ENCODE data around the gene MCTP1.

Gene MCTP1

GRCh38 chr5:94782383-94782782, 502.5 kb downstream of the MCTP1 start:
- Histone ChIP-seq H3K4me1 (ENCODE audit: control insufficient read depth, insufficient read depth, low read length) (no peaks in the 10 kb centered on the region), H3K27me3 (ENCODE audit: control insufficient read depth, insufficient read depth, low read length) (no peaks in the 10 kb centered on the region), H3K4me3 (ENCODE audit: low read length) (no peak overlapping the region), H3K9me3 (ENCODE audit: control insufficient read depth, insufficient read depth, low read length) (no peaks in the 10 kb centered on the region), H3K27ac (ENCODE audit: low read length) (no peak overlapping the region), H3K36me3 (ENCODE audit: control insufficient read depth, insufficient read depth, low read length) (no peaks in the 10 kb centered on the region)
- no CpG with 5 or more reads among the region's 3 CpGs for WGBS (ENCODE audit: insufficient coverage, insufficient read length)
- no peak for DNase-seq (ENCODE audit: low read depth, low spot score)

GRCh38 chr5:94779684-94780083, 505.2 kb downstream of the MCTP1 start:
- Histone ChIP-seq H3K27ac (ENCODE audit: low read length) (no peak overlapping the region), H3K9me3 (ENCODE audit: control insufficient read depth, insufficient read depth, low read length) (no peaks in the 10 kb centered on the region), H3K4me3 (ENCODE audit: low read length) (no peak overlapping the region), H3K36me3 (ENCODE audit: control insufficient read depth, insufficient read depth, low read length) (no peaks in the 10 kb centered on the region), H3K4me1 (ENCODE audit: control insufficient read depth, insufficient read depth, low read length) (no peaks in the 10 kb centered on the region), H3K27me3 (ENCODE audit: control insufficient read depth, insufficient read depth, low read length) (no peaks in the 10 kb centered on the region)
- no peak for DNase-seq (ENCODE audit: low read depth, low spot score)
- WGBS (ENCODE audit: insufficient coverage, insufficient read length): no CpG with 5 or more reads among the region's 1 CpG

- no peak for DNase-seq (ENCODE audit: low read depth, low spot score)
- no peaks in the 10 kb centered on the region for H3K27me3 ChIP-seq (ENCODE audit: control insufficient read depth, insufficient read depth, low read length)
- no peaks in the 10 kb centered on the region for H3K36me3 ChIP-seq (ENCODE audit: control insufficient read depth, insufficient read depth, low read length)
- no peak overlapping the region for H3K27ac ChIP-seq (ENCODE audit: low read length)
- no peaks in the 10 kb centered on the region for H3K4me1 ChIP-seq (ENCODE audit: control insufficient read depth, insufficient read depth, low read length)
- no peaks in the 10 kb centered on the region for H3K9me3 ChIP-seq (ENCODE audit: control insufficient read depth, insufficient read depth, low read length)
- no CpG with 5 or more reads among the region's 3 CpGs for WGBS (ENCODE audit: insufficient coverage, insufficient read length)
- no peak overlapping the region for H3K4me3 ChIP-seq (ENCODE audit: low read length)
Observed at GRCh38 chr5:94778732-94779131, 506.2 kb downstream of the MCTP1 start.

- DNase-seq (ENCODE audit: low read depth, low spot score): no peak
- no CpG with 5 or more reads among the region's 5 CpGs for WGBS (ENCODE audit: insufficient coverage, insufficient read length)
- no peak overlapping the region for H3K4me3 ChIP-seq (ENCODE audit: low read length)
- no peak overlapping the region for H3K27ac ChIP-seq (ENCODE audit: low read length)
- H3K27me3 ChIP-seq (ENCODE audit: control insufficient read depth, insufficient read depth, low read length): no peaks in the 10 kb centered on the region
- no peaks in the 10 kb centered on the region for H3K9me3 ChIP-seq (ENCODE audit: control insufficient read depth, insufficient read depth, low read length)
- no peaks in the 10 kb centered on the region for H3K4me1 ChIP-seq (ENCODE audit: control insufficient read depth, insufficient read depth, low read length)
- no peaks in the 10 kb centered on the region for H3K36me3 ChIP-seq (ENCODE audit: control insufficient read depth, insufficient read depth, low read length)
Observed at GRCh38 chr5:94778299-94778698, 506.6 kb downstream of the MCTP1 start.

GRCh38 chr5:94777056-94777880, 507.6 kb downstream of the MCTP1 start:
- Histone ChIP-seq H3K4me1 (ENCODE audit: control insufficient read depth, insufficient read depth, low read length) (no peaks in the 10 kb centered on the region), H3K27ac (ENCODE audit: low read length) (no peak overlapping the region), H3K36me3 (ENCODE audit: control insufficient read depth, insufficient read depth, low read length) (no peaks in the 10 kb centered on the region), H3K9me3 (ENCODE audit: control insufficient read depth, insufficient read depth, low read length) (no peaks in the 10 kb centered on the region), H3K27me3 (ENCODE audit: control insufficient read depth, insufficient read depth, low read length) (no peaks in the 10 kb centered on the region), H3K4me3 (ENCODE audit: low read length) (no peak overlapping the region)
- no CpG with 5 or more reads among the region's 5 CpGs for WGBS (ENCODE audit: insufficient coverage, insufficient read length)
- no peak for DNase-seq (ENCODE audit: low read depth, low spot score)

GRCh38 chr5:94776167-94776566, 508.7 kb downstream of the MCTP1 start:
- Histone ChIP-seq H3K4me3 (ENCODE audit: low read length) (no peak overlapping the region), H3K36me3 (ENCODE audit: control insufficient read depth, insufficient read depth, low read length) (no peaks in the 10 kb centered on the region), H3K9me3 (ENCODE audit: control insufficient read depth, insufficient read depth, low read length) (no peaks in the 10 kb centered on the region), H3K27me3 (ENCODE audit: control insufficient read depth, insufficient read depth, low read length) (no peaks in the 10 kb centered on the region), H3K27ac (ENCODE audit: low read length) (no peak overlapping the region), H3K4me1 (ENCODE audit: control insufficient read depth, insufficient read depth, low read length) (no peaks in the 10 kb centered on the region)
- no CpG with 5 or more reads among the region's 5 CpGs for WGBS (ENCODE audit: insufficient coverage, insufficient read length)
- DNase-seq (ENCODE audit: low read depth, low spot score): no peak

GRCh38 chr5:94775088-94775487, 509.8 kb downstream of the MCTP1 start:
- no peak overlapping the region for H3K27ac ChIP-seq (ENCODE audit: low read length)
- no CpG with 5 or more reads among the region's 2 CpGs for WGBS (ENCODE audit: insufficient coverage, insufficient read length)
- no peak overlapping the region for H3K4me3 ChIP-seq (ENCODE audit: low read length)
- H3K4me1 ChIP-seq (ENCODE audit: control insufficient read depth, insufficient read depth, low read length): no peaks in the 10 kb centered on the region
- H3K9me3 ChIP-seq (ENCODE audit: control insufficient read depth, insufficient read depth, low read length): no peaks in the 10 kb centered on the region
- H3K27me3 ChIP-seq (ENCODE audit: control insufficient read depth, insufficient read depth, low read length): no peaks in the 10 kb centered on the region
- no peak for DNase-seq (ENCODE audit: low read depth, low spot score)
- no peaks in the 10 kb centered on the region for H3K36me3 ChIP-seq (ENCODE audit: control insufficient read depth, insufficient read depth, low read length)

- no peak for DNase-seq (ENCODE audit: low read depth, low spot score)
- H3K9me3 ChIP-seq (ENCODE audit: control insufficient read depth, insufficient read depth, low read length): no peaks in the 10 kb centered on the region
- no peak overlapping the region for H3K27ac ChIP-seq (ENCODE audit: low read length)
- no CpG with 5 or more reads among the region's 2 CpGs for WGBS (ENCODE audit: insufficient coverage, insufficient read length)
- no peaks in the 10 kb centered on the region for H3K27me3 ChIP-seq (ENCODE audit: control insufficient read depth, insufficient read depth, low read length)
- no peaks in the 10 kb centered on the region for H3K4me1 ChIP-seq (ENCODE audit: control insufficient read depth, insufficient read depth, low read length)
- H3K4me3 ChIP-seq (ENCODE audit: low read length): no peak overlapping the region
- H3K36me3 ChIP-seq (ENCODE audit: control insufficient read depth, insufficient read depth, low read length): no peaks in the 10 kb centered on the region
Observed at GRCh38 chr5:94771742-94772141, 513.2 kb downstream of the MCTP1 start.

GRCh38 chr5:94769996-94770395, 514.9 kb downstream of the MCTP1 start:
- Histone ChIP-seq H3K27me3 (ENCODE audit: control insufficient read depth, insufficient read depth, low read length) (no peaks in the 10 kb centered on the region), H3K4me1 (ENCODE audit: control insufficient read depth, insufficient read depth, low read length) (no peaks in the 10 kb centered on the region), H3K27ac (ENCODE audit: low read length) (no peak overlapping the region), H3K4me3 (ENCODE audit: low read length) (no peak overlapping the region), H3K9me3 (ENCODE audit: control insufficient read depth, insufficient read depth, low read length) (no peaks in the 10 kb centered on the region), H3K36me3 (ENCODE audit: control insufficient read depth, insufficient read depth, low read length) (no peaks in the 10 kb centered on the region)
- no CpG with 5 or more reads among the region's 7 CpGs for WGBS (ENCODE audit: insufficient coverage, insufficient read length)
- no peak for DNase-seq (ENCODE audit: low read depth, low spot score)

- H3K4me3 ChIP-seq (ENCODE audit: low read length): no peak overlapping the region
- H3K36me3 ChIP-seq (ENCODE audit: control insufficient read depth, insufficient read depth, low read length): no peaks in the 10 kb centered on the region
- no peak overlapping the region for H3K27ac ChIP-seq (ENCODE audit: low read length)
- no CpG with 5 or more reads among the region's 4 CpGs for WGBS (ENCODE audit: insufficient coverage, insufficient read length)
- no peaks in the 10 kb centered on the region for H3K27me3 ChIP-seq (ENCODE audit: control insufficient read depth, insufficient read depth, low read length)
- no peaks in the 10 kb centered on the region for H3K4me1 ChIP-seq (ENCODE audit: control insufficient read depth, insufficient read depth, low read length)
- no peaks in the 10 kb centered on the region for H3K9me3 ChIP-seq (ENCODE audit: control insufficient read depth, insufficient read depth, low read length)
- no peak for DNase-seq (ENCODE audit: low read depth, low spot score)
Observed at GRCh38 chr5:94761786-94762185, 523.1 kb downstream of the MCTP1 start.

GRCh38 chr5:94761055-94761454, 523.8 kb downstream of the MCTP1 start:
- Histone ChIP-seq H3K27ac (ENCODE audit: low read length) (no peak overlapping the region), H3K9me3 (ENCODE audit: control insufficient read depth, insufficient read depth, low read length) (no peaks in the 10 kb centered on the region), H3K4me3 (ENCODE audit: low read length) (no peak overlapping the region), H3K27me3 (ENCODE audit: control insufficient read depth, insufficient read depth, low read length) (no peaks in the 10 kb centered on the region), H3K36me3 (ENCODE audit: control insufficient read depth, insufficient read depth, low read length) (no peaks in the 10 kb centered on the region), H3K4me1 (ENCODE audit: control insufficient read depth, insufficient read depth, low read length) (no peaks in the 10 kb centered on the region)
- no CpG with 5 or more reads among the region's 1 CpG for WGBS (ENCODE audit: insufficient coverage, insufficient read length)
- no peak for DNase-seq (ENCODE audit: low read depth, low spot score)
